GM12801 (cell line): ENCODE measurements around the gene CHN2.

Source experiments
- TF ChIP-seq, protein P1 (sequence below): IDR thresholded peaks from one replicate; pipeline ENCODE4 v1.5.1; 2011; ENCODE audit warnings: control low read depth; ENCODE audit not compliant: insufficient read length; ENCODE audit errors: extremely low read depth

CHN2 gene

DNA sequence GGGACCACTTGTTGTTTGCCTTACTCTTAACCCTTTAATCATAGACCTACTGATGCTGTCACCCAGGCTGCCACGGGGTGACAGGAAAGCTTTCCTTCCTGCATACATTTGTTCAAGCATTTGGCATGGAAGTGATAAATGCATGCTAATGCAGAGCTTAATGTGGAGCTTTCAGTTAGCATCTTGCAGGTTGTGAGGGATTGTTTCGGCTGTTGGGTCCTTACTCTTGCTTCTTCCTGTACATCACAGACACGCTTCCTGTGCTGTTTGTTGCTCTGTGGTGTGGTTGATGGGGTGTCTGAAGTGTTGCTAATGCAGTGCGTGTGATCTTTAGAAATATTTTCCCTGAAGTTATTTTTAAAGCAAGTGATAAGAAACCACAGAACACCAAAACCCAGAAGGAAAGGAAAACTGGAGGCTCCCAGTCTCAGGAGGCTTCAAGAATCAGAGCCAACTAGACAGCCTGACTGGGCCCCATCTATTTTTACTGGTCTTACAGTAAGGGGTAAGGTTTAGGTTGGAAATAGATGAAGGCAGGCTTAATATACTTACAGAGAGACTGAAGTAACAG is 143.1 kb downstream of the CHN2 start:
- TF ChIP-seq, protein P1, sequence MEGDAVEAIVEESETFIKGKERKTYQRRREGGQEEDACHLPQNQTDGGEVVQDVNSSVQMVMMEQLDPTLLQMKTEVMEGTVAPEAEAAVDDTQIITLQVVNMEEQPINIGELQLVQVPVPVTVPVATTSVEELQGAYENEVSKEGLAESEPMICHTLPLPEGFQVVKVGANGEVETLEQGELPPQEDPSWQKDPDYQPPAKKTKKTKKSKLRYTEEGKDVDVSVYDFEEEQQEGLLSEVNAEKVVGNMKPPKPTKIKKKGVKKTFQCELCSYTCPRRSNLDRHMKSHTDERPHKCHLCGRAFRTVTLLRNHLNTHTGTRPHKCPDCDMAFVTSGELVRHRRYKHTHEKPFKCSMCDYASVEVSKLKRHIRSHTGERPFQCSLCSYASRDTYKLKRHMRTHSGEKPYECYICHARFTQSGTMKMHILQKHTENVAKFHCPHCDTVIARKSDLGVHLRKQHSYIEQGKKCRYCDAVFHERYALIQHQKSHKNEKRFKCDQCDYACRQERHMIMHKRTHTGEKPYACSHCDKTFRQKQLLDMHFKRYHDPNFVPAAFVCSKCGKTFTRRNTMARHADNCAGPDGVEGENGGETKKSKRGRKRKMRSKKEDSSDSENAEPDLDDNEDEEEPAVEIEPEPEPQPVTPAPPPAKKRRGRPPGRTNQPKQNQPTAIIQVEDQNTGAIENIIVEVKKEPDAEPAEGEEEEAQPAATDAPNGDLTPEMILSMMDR = no peak

DNA sequence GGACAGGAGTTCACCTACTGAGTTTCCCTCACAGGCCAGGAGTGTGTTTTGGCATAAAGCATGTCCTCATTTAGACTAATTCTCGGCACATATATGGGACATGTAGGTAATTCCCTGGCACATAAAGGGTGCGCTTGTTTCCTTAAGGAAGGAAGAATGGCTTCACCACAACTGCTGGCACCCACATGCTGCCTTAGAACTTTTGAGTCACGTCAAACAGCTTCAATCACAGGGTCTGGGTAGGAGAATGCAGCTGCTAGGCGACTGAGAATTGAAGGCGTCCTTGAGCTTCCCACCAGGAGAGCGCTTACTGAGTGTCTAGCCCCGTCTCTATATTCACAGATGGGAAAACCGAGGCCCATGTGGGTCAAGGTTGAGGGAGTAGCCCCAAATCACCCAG is 146.1 kb downstream of the CHN2 start:
- TF ChIP-seq, protein P1 = no peak

DNA sequence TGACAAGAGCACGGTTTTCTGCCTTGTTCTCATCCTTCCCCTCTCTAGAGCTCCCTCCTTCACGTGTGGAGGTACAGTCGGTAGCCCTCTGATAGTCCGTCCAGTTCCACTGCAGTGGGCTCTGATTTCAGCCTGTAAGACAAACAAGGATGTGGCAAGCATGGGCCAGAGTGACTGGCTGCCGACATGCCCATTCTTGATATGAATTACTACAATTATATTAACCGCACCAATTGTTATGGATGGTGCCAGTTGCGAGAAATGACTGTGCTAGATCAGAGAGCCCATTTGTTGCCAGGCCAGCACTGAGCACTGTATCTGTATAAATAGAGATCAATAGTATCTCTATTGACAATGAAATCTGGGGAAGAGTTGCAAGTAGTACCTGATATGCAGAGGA is 146.6 kb downstream of the CHN2 start:
- TF ChIP-seq, protein P1 = no peak

DNA sequence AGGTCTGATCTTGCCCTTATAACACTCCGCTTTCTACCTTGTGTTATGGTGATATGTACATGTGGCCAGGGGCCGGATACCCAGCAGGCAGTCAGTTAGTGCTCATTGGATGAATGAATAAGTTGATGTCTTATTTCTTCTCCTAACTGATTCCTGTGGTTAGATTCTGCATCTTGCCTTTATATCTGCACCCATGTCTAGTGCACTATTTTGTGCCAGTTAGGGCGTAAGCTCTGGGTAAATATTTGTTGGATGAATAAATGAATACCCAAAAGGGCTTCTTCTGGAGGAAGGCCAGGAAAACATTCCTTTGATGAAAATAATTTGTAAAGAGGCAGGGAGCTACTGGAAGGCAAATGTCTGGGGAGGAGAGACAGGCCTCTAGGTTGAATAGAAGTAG is 148.2 kb downstream of the CHN2 start:
- TF ChIP-seq, protein P1 = no peak

DNA sequence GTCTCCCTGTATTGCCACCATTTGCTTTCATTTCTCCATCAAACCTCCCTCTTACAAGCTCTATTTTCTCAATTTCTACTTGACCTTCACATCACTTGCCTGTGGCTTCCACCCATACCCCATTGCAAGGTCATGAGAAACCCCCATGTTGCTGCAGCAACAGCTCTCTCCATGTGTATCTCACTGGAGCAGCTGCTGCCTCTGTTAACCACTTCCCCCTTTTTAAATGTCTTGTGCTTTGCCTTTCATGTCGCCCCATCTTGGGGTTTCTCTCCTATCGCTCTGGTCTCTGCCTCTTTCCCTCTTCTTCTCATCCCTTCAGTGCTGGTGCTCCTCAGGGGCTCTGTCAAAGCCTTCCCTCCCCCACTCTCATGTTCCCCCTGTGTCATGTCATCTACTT is 148.8 kb downstream of the CHN2 start:
- TF ChIP-seq, protein P1 = no peak

DNA sequence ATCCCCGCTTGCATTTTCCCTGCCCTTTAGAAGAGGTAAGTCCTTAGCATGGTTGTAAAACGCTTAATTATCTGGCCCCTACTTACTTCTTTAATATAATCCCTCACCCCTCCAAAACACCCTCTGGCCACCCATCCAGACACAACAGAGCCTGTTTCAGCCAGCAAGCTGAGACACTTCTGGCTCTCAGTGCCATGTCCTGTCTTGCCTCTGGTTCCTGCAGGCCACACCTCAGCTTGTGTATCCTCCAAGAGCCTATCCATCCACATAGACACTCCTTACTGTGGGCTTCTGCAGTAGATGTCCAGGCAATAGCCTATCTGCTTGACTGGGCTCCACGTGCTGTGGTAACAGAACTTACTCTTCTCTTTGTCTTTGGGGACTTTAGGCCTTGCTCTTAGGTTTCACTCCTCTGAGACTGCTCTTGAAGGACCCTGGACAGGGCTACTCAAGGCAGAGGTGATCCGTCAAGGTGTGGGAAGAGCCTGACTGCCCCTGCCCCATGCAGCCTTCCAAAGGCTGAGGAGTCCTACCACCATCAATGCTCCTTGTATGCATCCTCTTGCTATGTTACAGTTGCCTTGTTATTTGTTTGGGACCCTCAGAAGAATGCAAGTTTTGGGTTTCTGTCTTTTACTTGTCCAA is 149.9 kb downstream of the CHN2 start:
- TF ChIP-seq, protein P1 = no peak

DNA sequence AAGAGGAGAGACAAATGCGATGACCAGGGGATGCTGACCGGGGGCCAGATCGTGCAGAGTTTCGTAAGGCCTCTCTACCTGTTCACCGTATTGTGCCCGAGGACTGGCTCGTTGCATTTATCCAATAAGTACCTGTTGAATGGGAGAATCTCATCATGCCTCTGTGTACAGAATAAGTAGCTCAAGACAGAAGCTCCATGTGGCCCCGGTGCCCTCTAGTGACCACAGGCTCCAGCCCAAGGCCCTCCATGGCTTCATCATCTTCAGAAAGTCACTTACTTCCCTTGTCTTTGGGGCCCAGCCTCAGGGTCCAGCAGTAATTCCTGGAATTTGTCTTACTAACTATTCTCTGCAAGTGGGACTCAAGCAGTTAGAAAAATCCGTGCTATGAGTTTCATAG is 151.0 kb downstream of the CHN2 start:
- TF ChIP-seq, protein P1 = no peak
